GM06990 (cell line): ENCODE measurements around the gene PSMG2.

Experiments used
- DNase-seq: peaks from one replicate; pipeline ENCODE4 v3.0.0-alpha.2; 2011; ENCODE audit not compliant: insufficient read length; ENCODE audit errors: extremely low read depth
- H3K27me3 ChIP-seq: replicated peaks from 2 replicates; pipeline ENCODE4 v1.6.0; 2011; ENCODE audit warnings: low read length; ENCODE audit not compliant: control insufficient read depth, insufficient read depth
- H3K36me3 ChIP-seq: 2 replicates; pipeline ENCODE4 v1.5.1; 2011; ENCODE audit warnings: low read length; ENCODE audit not compliant: control insufficient read depth, insufficient read depth
- H3K4me3 ChIP-seq: replicated peaks from 2 replicates; pipeline ENCODE4 v1.5.1; 2011; ENCODE audit warnings: low read depth, mild to moderate bottlenecking, control low read depth, low read length
- CTCF ChIP-seq: IDR thresholded peaks from 2 replicates; pipeline ENCODE4 v1.5.1; 2011; ENCODE audit warnings: low read length, control low read depth, mild to moderate bottlenecking, inconsistent platforms; ENCODE audit not compliant: insufficient read depth, poor library complexity, severe bottlenecking

Gene PSMG2

GRCh38 chr18:12765126-12765525, 62.3 kb downstream of the PSMG2 start:
- Histone ChIP-seq H3K4me3 (no peak overlapping the region), H3K36me3 (no peaks in the 10 kb centered on the region), H3K27me3 (no peaks in the 10 kb centered on the region)
- DNase-seq: no peak
- no peak for TF ChIP-seq CTCF

GRCh38 chr18:12765586-12765985, 62.7 kb downstream of the PSMG2 start:
- Histone ChIP-seq H3K36me3 (no peaks in the 10 kb centered on the region), H3K4me3 (no peak overlapping the region), H3K27me3 (no peaks in the 10 kb centered on the region)
- TF ChIP-seq CTCF: no peak
- no peak for DNase-seq

- H3K27me3 ChIP-seq: no peaks in the 10 kb centered on the region
- DNase-seq: no peak
- TF ChIP-seq CTCF: no peak
- H3K4me3 ChIP-seq: no peak overlapping the region
- H3K36me3 ChIP-seq: no peaks in the 10 kb centered on the region
Measured at GRCh38 chr18:12766986-12767433, 64.2 kb downstream of the PSMG2 start.

GRCh38 chr18:12767580-12768155, 64.8 kb downstream of the PSMG2 start:
- Histone ChIP-seq H3K36me3 (no peaks in the 10 kb centered on the region), H3K4me3 (no peak overlapping the region), H3K27me3 (no peaks in the 10 kb centered on the region)
- DNase-seq: no peak
- no peak for TF ChIP-seq CTCF

- Histone ChIP-seq H3K27me3 (no peaks in the 10 kb centered on the region), H3K4me3 (no peak overlapping the region), H3K36me3 (no peaks in the 10 kb centered on the region)
- TF ChIP-seq CTCF: no peak
- DNase-seq: no peak
Measured at GRCh38 chr18:12768625-12769024, 65.8 kb downstream of the PSMG2 start.

- no peak for DNase-seq
- Histone ChIP-seq H3K27me3 (no peaks in the 10 kb centered on the region), H3K4me3 (no peak overlapping the region), H3K36me3 (no peaks in the 10 kb centered on the region)
- no peak for TF ChIP-seq CTCF
Measured at GRCh38 chr18:12769136-12769535, 66.3 kb downstream of the PSMG2 start.
